Testis (tissue), 3 donors: Measurements from ENCODE around the gene MID1. TPM values are rescaled to one million over a fixed set of nuclear protein-coding genes. Genes with fewer than 3 reads are reported as not detected.

ENCODE experiments used
- DNase-seq: peaks from one replicate; pipeline ENCODE4 v3.0.0-alpha.2; 2019
- H3K27ac ChIP-seq, 2 donors: fragments of 200-600 bp; sonication (generic); one replicate each; pipeline ENCODE4 v1.5.1; 2019
- H3K27me3 ChIP-seq: fragments of 200-600 bp; sonication (generic); one replicate; pipeline ENCODE4 v1.5.1; 2019
- H3K36me3 ChIP-seq: fragments of 200-600 bp; sonication (generic); one replicate; pipeline ENCODE4 v1.5.1; 2017; ENCODE audit warnings: low read depth; ENCODE audit errors: missing control alignments
- H3K4me1 ChIP-seq: fragments of 200-600 bp; sonication (generic); one replicate; pipeline ENCODE4 v1.5.1; 2019
- H3K4me3 ChIP-seq, 2 donors: fragments of 200-600 bp; sonication (generic); one replicate each; pipeline ENCODE4 v1.5.1; 2017 to 2019
- H3K9me3 ChIP-seq: fragments of 200-600 bp; sonication (generic); one replicate; pipeline ENCODE4 v1.5.1; 2017
- CTCF ChIP-seq, 3 experiments: fragments of 450-650 bp in 2 of 3; fragments of 200-600 bp in 1 of 3; sonication (generic) in 1 of 3; IDR thresholded peaks; one replicate each; pipeline ENCODE4 v1.5.1; 2016 to 2019; ENCODE audit warnings: antibody characterized with exemption in 3 of 3, mild to moderate bottlenecking in 2 of 3, moderate library complexity in 1 of 3
- POLR2A ChIP-seq: fragments of 450-650 bp; IDR thresholded peaks from one replicate; pipeline ENCODE4 v1.6.1; 2017; ENCODE audit warnings: antibody characterized with exemption, mild to moderate bottlenecking, moderate library complexity
- WGBS, 2 donors: methylation state at CpG; one replicate each; pipeline ENCODE4 v1.1.5; 2018; 5-methylcytosine and 5-hydroxymethylcytosine counted together
- intact Hi-C: fragments of 100-400 bp; cut with DNase I; formaldehyde crosslinking; loops from one replicate; pipeline ENCODE4 v1.15.1; 2023; ENCODE audit warnings: low total_unique reads
- polyA plus RNA-seq: library from polyadenylated mRNA; stranded (reverse); fragments of 350-450 nt; fragmentation: Illumina TruSeq; extraction: RNeasy Lipid Tissue Mini Kit (QIAGEN cat#74804); gene quantifications from one replicate; pipeline ENCODE4 v1.2.3, GENCODE V29; 2014; ENCODE audit warnings: low read depth, low replicate concordance; ENCODE audit not compliant: insufficient read depth
- total RNA-seq, 2 donors: library from RNA; depleted of rRNA; stranded (reverse); fragments of >200 nt; gene quantifications; one replicate each; pipeline ENCODE4 v1.2.3, GENCODE V29; 2016

The MID1 gene
- total and polyA plus RNA-seq, 3 donors from 2014 or later = 10.3 to 34.6 (median 18.3) TPM

- Histone ChIP-seq H3K36me3 (no peaks in the 10 kb centered on the region), H3K4me3 (no peak overlapping the region), H3K4me1 (no peaks in the 10 kb centered on the region), H3K9me3 (no peaks in the 10 kb centered on the region), H3K27ac (no peak overlapping the region), H3K27me3 (no peaks in the 10 kb centered on the region)
- intact Hi-C loops = no loop called here
- TF ChIP-seq CTCF (IDR thresholded peaks at IDR 0.05) (no peak), POLR2A (no peak)
- no peak for DNase-seq
- WGBS, 2 donors = 86 to 93% methylated on average over 4 to 8 of the region's 8 CpGs
These were observed 187.0 kb downstream of the MID1 start for GRCh38 chrX:10433296-10433965.

DNA sequence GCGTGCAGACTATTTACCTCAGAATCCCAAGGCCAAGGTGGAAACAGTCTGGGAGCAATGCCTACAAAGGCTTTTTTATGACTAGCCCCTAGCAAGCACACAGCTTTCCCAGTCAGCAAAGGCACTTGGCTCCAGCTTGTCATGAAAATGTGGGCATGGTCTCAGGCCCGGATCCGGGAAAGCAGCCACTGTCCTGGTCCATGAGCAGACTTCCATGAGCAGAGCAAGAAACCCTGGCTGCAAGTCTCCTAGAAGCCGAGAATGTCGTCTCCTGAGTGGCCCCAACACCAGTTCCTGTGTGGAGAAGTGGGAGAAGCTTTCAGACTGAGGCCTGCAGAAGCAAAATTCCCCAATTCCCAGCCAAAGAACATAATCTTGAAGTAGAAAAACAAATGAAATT, 190.5 kb downstream of the MID1 start:
- DNase-seq = no peak
- H3K4me1 ChIP-seq = no peaks in the 10 kb centered on the region
- 80% methylated on average over 5 of the region's 5 CpGs; no CpG with 5 or more reads in 1 of the 2 donors for WGBS, 2 donors
- TF ChIP-seq CTCF (IDR thresholded peaks at IDR 0.05) (no peak), POLR2A (no peak)
- H3K27me3 ChIP-seq = no peaks in the 10 kb centered on the region
- H3K4me3 ChIP-seq = no peak overlapping the region
- no peaks in the 10 kb centered on the region for H3K36me3 ChIP-seq
- intact Hi-C loops = no loop called here
- H3K9me3 ChIP-seq = no peaks in the 10 kb centered on the region
- H3K27ac ChIP-seq = no peak overlapping the region

DNA sequence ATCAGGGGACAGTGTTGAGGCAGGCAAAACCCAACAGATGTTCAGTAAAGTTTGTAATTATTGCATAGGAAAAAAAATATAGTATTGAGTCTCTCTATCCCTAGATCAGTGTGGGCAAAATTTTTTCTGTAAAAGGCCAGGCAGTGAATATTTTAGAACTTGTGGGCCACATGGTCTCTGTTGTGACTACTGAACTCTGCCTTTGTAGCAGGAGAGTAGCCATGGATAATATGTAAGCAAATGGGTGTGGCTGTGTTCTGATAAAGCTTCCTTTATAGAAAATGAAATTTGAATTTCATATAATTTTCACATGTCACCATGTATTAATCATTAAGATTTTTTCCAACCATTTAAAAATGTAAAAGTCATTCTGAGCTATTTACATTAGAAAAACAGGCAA, 193.1 kb downstream of the MID1 start:
- intact Hi-C loops = no loop called here
- Histone ChIP-seq H3K9me3 (no peaks in the 10 kb centered on the region), H3K27ac (no peak overlapping the region), H3K36me3 (no peaks in the 10 kb centered on the region), H3K4me1 (no peaks in the 10 kb centered on the region), H3K27me3 (no peaks in the 10 kb centered on the region), H3K4me3 (no peak overlapping the region)
- TF ChIP-seq CTCF (IDR thresholded peaks at IDR 0.05) = no peak
- no peak for TF ChIP-seq POLR2A
- no peak for DNase-seq

DNA sequence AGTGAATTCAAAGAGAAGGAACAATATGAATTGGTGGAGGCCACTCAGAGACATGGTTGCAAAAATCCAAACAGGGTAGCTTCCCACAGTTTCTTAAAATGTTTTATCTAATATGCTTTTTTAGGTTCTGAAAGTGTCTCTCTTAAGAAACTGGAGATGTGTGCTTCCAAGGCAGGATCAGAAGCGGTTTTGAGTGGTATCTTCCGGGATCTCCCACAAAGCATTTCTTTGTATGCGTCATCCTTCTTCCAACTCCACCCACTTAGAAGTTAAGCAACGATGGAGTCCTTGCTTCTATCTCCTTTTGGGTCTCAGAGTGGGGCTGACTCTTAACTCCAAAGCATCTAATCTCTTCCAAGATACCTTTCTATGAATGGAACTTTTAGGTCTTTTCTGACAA, 196.7 kb downstream of the MID1 start:
- DNase-seq = no peak
- H3K27ac ChIP-seq = no peak overlapping the region
- TF ChIP-seq CTCF (IDR thresholded peaks at IDR 0.05) = no peak
- no peak for TF ChIP-seq POLR2A
- no peaks in the 10 kb centered on the region for H3K4me1 ChIP-seq
- no peaks in the 10 kb centered on the region for H3K9me3 ChIP-seq
- intact Hi-C loops = no loop called here
- H3K36me3 ChIP-seq = no peaks in the 10 kb centered on the region
- no peak overlapping the region for H3K4me3 ChIP-seq
- no peaks in the 10 kb centered on the region for H3K27me3 ChIP-seq
- 85 to 91% methylated on average over 4 of the region's 4 CpGs for WGBS, 2 donors

DNA sequence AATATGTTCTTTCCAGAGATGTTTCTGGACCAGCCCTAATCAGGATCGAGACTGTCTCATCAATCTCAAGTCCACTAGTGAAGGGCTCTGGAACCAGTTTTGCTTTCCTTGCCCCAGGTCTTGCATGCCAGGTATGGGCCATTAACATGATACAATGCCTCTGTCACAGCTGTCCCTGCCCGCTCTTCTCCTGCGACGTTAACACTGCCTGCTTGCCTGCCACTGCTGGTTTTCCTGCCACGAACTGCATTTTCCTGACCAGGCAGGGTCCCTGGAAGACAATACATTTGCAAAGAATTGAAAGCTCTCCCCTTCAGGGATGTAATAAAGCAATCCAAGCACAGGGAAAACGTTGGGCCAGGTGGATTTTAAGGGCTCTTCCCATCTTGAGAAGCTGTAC, 200.3 kb downstream of the MID1 start:
- intact Hi-C loops = no loop called here
- H3K27me3 ChIP-seq = no peaks in the 10 kb centered on the region
- no peaks in the 10 kb centered on the region for H3K9me3 ChIP-seq
- no peaks in the 10 kb centered on the region for H3K4me1 ChIP-seq
- no peak overlapping the region for H3K4me3 ChIP-seq
- H3K36me3 ChIP-seq = no peaks in the 10 kb centered on the region
- TF ChIP-seq POLR2A (no peak), CTCF (IDR thresholded peaks at IDR 0.05) (no peak)
- no peak for DNase-seq
- no peak overlapping the region for H3K27ac ChIP-seq
- 74 to 80% methylated on average over 6 of the region's 6 CpGs for WGBS, 2 donors
